Gastroesophageal sphincter (tissue), 3 donors: ENCODE data around the gene NFASC.

ENCODE experiments used
- POLR2A ChIP-seq, 2 donors: fragments of 450-650 bp; IDR thresholded peaks; one replicate each; pipeline ENCODE4 v1.6.1; 2017; ENCODE audit warnings: antibody characterized with exemption in 2 of 2, mild to moderate bottlenecking in 2 of 2, moderate library complexity in 1 of 2
- TF ChIP-seq, protein P1 (sequence below), 4 experiments: fragments of 200-600 bp in 2 of 4; fragments of 450-650 bp in 2 of 4; sonication (generic) in 1 of 4; IDR thresholded peaks; one replicate each; pipeline ENCODE4 v1.5.1; 2017 to 2019; ENCODE audit warnings: antibody characterized with exemption in 4 of 4, mild to moderate bottlenecking in 2 of 4, moderate library complexity in 2 of 4

DNA sequence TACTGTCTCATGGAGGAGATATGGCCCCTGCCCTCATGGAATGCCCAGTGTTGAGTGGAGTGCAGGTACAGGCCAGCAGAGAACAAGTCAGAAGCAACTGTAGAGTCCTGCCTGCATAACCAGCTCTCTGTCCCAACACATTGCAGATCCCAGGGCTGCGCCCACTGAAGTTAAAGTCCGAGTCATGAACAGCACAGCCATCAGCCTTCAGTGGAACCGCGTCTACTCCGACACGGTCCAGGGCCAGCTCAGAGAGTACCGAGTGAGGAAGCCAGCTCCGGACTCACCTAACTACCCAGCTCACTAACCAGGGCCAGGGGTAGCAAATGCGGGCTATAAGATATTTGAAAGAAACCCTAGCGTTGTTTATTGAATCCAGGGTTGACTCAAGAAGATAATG, 113.2 kb downstream of the NFASC start:
- TF ChIP-seq, protein P1, sequence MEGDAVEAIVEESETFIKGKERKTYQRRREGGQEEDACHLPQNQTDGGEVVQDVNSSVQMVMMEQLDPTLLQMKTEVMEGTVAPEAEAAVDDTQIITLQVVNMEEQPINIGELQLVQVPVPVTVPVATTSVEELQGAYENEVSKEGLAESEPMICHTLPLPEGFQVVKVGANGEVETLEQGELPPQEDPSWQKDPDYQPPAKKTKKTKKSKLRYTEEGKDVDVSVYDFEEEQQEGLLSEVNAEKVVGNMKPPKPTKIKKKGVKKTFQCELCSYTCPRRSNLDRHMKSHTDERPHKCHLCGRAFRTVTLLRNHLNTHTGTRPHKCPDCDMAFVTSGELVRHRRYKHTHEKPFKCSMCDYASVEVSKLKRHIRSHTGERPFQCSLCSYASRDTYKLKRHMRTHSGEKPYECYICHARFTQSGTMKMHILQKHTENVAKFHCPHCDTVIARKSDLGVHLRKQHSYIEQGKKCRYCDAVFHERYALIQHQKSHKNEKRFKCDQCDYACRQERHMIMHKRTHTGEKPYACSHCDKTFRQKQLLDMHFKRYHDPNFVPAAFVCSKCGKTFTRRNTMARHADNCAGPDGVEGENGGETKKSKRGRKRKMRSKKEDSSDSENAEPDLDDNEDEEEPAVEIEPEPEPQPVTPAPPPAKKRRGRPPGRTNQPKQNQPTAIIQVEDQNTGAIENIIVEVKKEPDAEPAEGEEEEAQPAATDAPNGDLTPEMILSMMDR (IDR thresholded peaks at IDR 0.05), result no peak
- TF ChIP-seq POLR2A (IDR thresholded peaks at IDR 0.05), result no peak
